ENCODE data around the gene SELP. TPM values are rescaled to one million over a fixed set of nuclear protein-coding genes. Genes with fewer than 3 reads are reported as not detected.

SELP gene
- total and polyA plus RNA-seq, 2 of the 13 experiments (the other 11 are each of a cell fraction or from before 2014, with no cell fraction given), result 0.11 TPM; not detected in 1

GRCh38 chr1:169576241-169576934 is 53.5 kb downstream of the SELP start (continued):
- no peak for TF ChIP-seq IRX3 (CRISPR knock-in tag; IDR thresholded peaks at IDR 0.05; ENCODE audit: borderline replicate concordance, low read depth)
- TF ChIP-seq HNRNPK (IDR thresholded peaks at IDR 0.05; ENCODE audit: low read depth, low read length, poor library complexity, severe bottlenecking), result no peak
- no peak for TF ChIP-seq MAFG (CRISPR knock-in tag; IDR thresholded peaks at IDR 0.05)
- TF ChIP-seq RFXAP (CRISPR knock-in tag; IDR thresholded peaks at IDR 0.05; ENCODE audit: borderline replicate concordance), result no peak
- TF ChIP-seq ZNF570 (CRISPR knock-in tag; IDR thresholded peaks at IDR 0.05; ENCODE audit: borderline replicate concordance), result no peak
- no peak for TF ChIP-seq KAT7 (CRISPR knock-in tag; IDR thresholded peaks at IDR 0.05; ENCODE audit: borderline replicate concordance)
- TF ChIP-seq E2F1 (CRISPR knock-in tag; IDR thresholded peaks at IDR 0.05), result no peak
- no peak for TF ChIP-seq ZFP37 (CRISPR knock-in tag; IDR thresholded peaks at IDR 0.05; ENCODE audit: borderline replicate concordance)
- no peak for TF ChIP-seq BCL3 (CRISPR knock-in tag; IDR thresholded peaks at IDR 0.05)
- TF ChIP-seq ZNF251 (CRISPR knock-in tag; IDR thresholded peaks at IDR 0.05), result no peak
- no peak for TF ChIP-seq TMF1 (CRISPR knock-in tag; IDR thresholded peaks at IDR 0.05; ENCODE audit: low read depth)
- no peak for TF ChIP-seq ZNF256 (CRISPR knock-in tag; conservative IDR thresholded peaks at IDR 0.05)
- TF ChIP-seq BCLAF1 (IDR thresholded peaks at IDR 0.05), result no peak
- TF ChIP-seq HES4 (CRISPR knock-in tag; IDR thresholded peaks at IDR 0.05; ENCODE audit: borderline replicate concordance), result no peak
- TF ChIP-seq PTBP1 (IDR thresholded peaks at IDR 0.05; ENCODE audit: low read depth, low read length, poor library complexity, severe bottlenecking), result no peak
- no peak for TF ChIP-seq DMAP1 (CRISPR knock-in tag; IDR thresholded peaks at IDR 0.05)
- TF ChIP-seq ZNF639 (CRISPR knock-in tag; conservative IDR thresholded peaks at IDR 0.05), result no peak
- peak; percentile 83 for TF ChIP-seq NCOR1 (IDR thresholded peaks at IDR 0.05; ENCODE audit: borderline replicate concordance, low read length)
- no peak for TF ChIP-seq ZSCAN22 (CRISPR knock-in tag; IDR thresholded peaks at IDR 0.05)
- TF ChIP-seq RXRA (CRISPR knock-in tag; IDR thresholded peaks at IDR 0.05), result peak; percentile 37; the same call in 1 of the 2 replicates
- no peak for TF ChIP-seq SMYD3 (CRISPR knock-in tag; IDR thresholded peaks at IDR 0.05)
- TF ChIP-seq ZNF564 (CRISPR knock-in tag; IDR thresholded peaks at IDR 0.05), result no peak
- TF ChIP-seq FOSL2 (CRISPR knock-in tag; IDR thresholded peaks at IDR 0.05), result 0 out of 2 replicates have a peak, but pooled peaks have one; percentile 17
- TF ChIP-seq MBNL3 (CRISPR knock-in tag; conservative IDR thresholded peaks at IDR 0.05), result no peak
- no peak for TF ChIP-seq FOSL1 (CRISPR knock-in tag; IDR thresholded peaks at IDR 0.05; ENCODE audit: borderline replicate concordance)
- TF ChIP-seq SOX5 (CRISPR knock-in tag; IDR thresholded peaks at IDR 0.05; ENCODE audit: borderline replicate concordance), result peak; percentile 85; the same call in 1 of the 2 replicates

Data from HepG2 (cell line).